ENCODE data around the gene CIT.

DNA sequence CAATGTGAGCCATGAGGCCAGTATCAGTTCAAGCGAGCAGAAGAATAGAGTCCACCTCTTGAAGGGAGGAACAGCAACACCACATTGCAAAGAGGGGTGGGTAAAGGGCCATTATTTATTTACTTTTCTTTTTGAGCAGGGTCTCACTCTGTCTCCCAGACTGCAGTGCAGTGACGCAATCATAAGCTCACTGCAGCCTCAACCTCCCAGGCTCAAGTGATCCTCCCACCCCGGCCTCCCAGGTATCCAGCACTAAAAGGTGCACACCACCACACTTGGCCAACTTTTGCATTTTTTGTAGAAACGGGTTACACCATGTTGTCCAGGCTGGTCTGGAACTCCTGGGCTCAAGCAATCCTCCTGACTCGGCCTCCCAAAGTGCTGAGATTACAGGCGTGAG is 42.9 kb upstream of the CIT start:
- no peak for TF ChIP-seq SIN3A (IDR thresholded peaks at IDR 0.05; ENCODE audit: borderline replicate concordance, insufficient read depth, low read length)
- TF ChIP-seq REST (IDR thresholded peaks at IDR 0.05; ENCODE audit: insufficient read depth in 1 of 2, low read depth in 2 of 2, low read length in 2 of 2) = no peak
- no peak for TF ChIP-seq TAF1 (IDR thresholded peaks at IDR 0.05; ENCODE audit: borderline replicate concordance, insufficient read depth, low read length)
- TF ChIP-seq POLR2AphosphoS5 (IDR thresholded peaks at IDR 0.05; ENCODE audit: low read depth, low read length) = no peak
